ENCODE measurements around the gene CLIC5. TPM values are rescaled to one million over a fixed set of nuclear protein-coding genes. Genes with fewer than 3 reads are reported as not detected.

CLIC5 gene
- total RNA-seq, 2 donors from 2014 or later, result 1.6 to 3.3 TPM

- intact Hi-C loops (cut with DNase I), result no loop called here
- 70 to 80% methylated on average over 4 of the region's 4 CpGs for WGBS, 2 donors
- no peak for TF ChIP-seq CTCF (IDR thresholded peaks at IDR 0.05)
- no peak for TF ChIP-seq POLR2A (IDR thresholded peaks at IDR 0.05)
These were observed 131.3 kb downstream of the CLIC5 start for GRCh38 chr6:45884336-45884735.

GRCh38 chr6:45882671-45883070 lies 133.0 kb downstream of the CLIC5 start:
- Histone ChIP-seq H3K4me1 (no peaks in the 10 kb centered on the region), H3K27ac (no peak overlapping the region), H3K9me3 (no peaks in the 10 kb centered on the region), H3K36me3 (replicated peaks in 1 of 2; ENCODE audit: insufficient read depth in 1 of 2, low read depth in 2 of 2) (no peaks in the 10 kb centered on the region), H3K4me3 (no peak overlapping the region), H3K27me3 (no peaks in the 10 kb centered on the region)
- DNase-seq (no peak), ATAC-seq (no peak)
- WGBS, 2 donors, result 90% methylated on average over 2 of the region's 2 CpGs
- intact Hi-C loops (cut with DNase I), result no loop called here
- TF ChIP-seq POLR2A (IDR thresholded peaks at IDR 0.05) (no peak), CTCF (IDR thresholded peaks at IDR 0.05) (no peak)

More at GRCh38 chr6:45884336-45884735, 131.3 kb downstream of the CLIC5 start:
- Histone ChIP-seq H3K4me1 (no peaks in the 10 kb centered on the region), H3K27ac (no peak overlapping the region), H3K36me3 (replicated peaks in 1 of 2; ENCODE audit: insufficient read depth in 1 of 2, low read depth in 2 of 2) (no peaks in the 10 kb centered on the region), H3K27me3 (no peaks in the 10 kb centered on the region), H3K9me3 (no peaks in the 10 kb centered on the region), H3K4me3 (no peak overlapping the region)
- DNase-seq, result no peak
- ATAC-seq, result no peak

- Histone ChIP-seq H3K27me3 (no peaks in the 10 kb centered on the region), H3K4me1 (no peaks in the 10 kb centered on the region), H3K36me3 (replicated peaks in 1 of 2; ENCODE audit: insufficient read depth in 1 of 2, low read depth in 2 of 2) (no peaks in the 10 kb centered on the region), H3K4me3 (no peak overlapping the region), H3K27ac (no peak overlapping the region), H3K9me3 (no peaks in the 10 kb centered on the region)
- intact Hi-C loops (cut with DNase I), result no loop called here
- no peak for TF ChIP-seq POLR2A (IDR thresholded peaks at IDR 0.05)
- no peak for TF ChIP-seq CTCF (IDR thresholded peaks at IDR 0.05)
- DNase-seq, result no peak
- no peak for ATAC-seq
- 81 to 100% methylated on average over 3 of the region's 3 CpGs for WGBS, 2 donors
These were observed 133.8 kb downstream of the CLIC5 start for GRCh38 chr6:45881705-45882467.

- WGBS, 2 donors, result 42 to 57% methylated on average over 6 of the region's 6 CpGs
- intact Hi-C loops (cut with DNase I), result no loop called here
- TF ChIP-seq CTCF (IDR thresholded peaks at IDR 0.05) (no peak), POLR2A (IDR thresholded peaks at IDR 0.05) (no peak)
These were observed 135.0 kb downstream of the CLIC5 start for GRCh38 chr6:45880676-45881075.

GRCh38 chr6:45880159-45880558 lies 135.5 kb downstream of the CLIC5 start:
- intact Hi-C loops (cut with DNase I), result no loop called here
- peak; percentile 59 for ATAC-seq
- Histone ChIP-seq H3K27me3 (no peaks in the 10 kb centered on the region), H3K27ac (no peak overlapping the region), H3K4me3 (no peak overlapping the region), H3K9me3 (no peaks in the 10 kb centered on the region), H3K36me3 (replicated peaks in 1 of 2; ENCODE audit: insufficient read depth in 1 of 2, low read depth in 2 of 2) (no peaks in the 10 kb centered on the region), H3K4me1 (no peaks in the 10 kb centered on the region)
- 36 to 66% methylated on average over 3 to 5 of the region's 5 CpGs for whole genome bisulfite sequencing, 2 donors
- TF ChIP-seq CTCF (IDR thresholded peaks at IDR 0.05), result no peak
- TF ChIP-seq POLR2A (IDR thresholded peaks at IDR 0.05), result no peak
- peak; percentile 12 to 20 (median 18) for DNase-seq

More at GRCh38 chr6:45880676-45881075, 135.0 kb downstream of the CLIC5 start:
- Histone ChIP-seq H3K4me1 (no peaks in the 10 kb centered on the region), H3K27me3 (no peaks in the 10 kb centered on the region), H3K27ac (no peak overlapping the region), H3K4me3 (no peak overlapping the region), H3K36me3 (replicated peaks in 1 of 2; ENCODE audit: insufficient read depth in 1 of 2, low read depth in 2 of 2) (no peaks in the 10 kb centered on the region), H3K9me3 (no peaks in the 10 kb centered on the region)
- ATAC-seq, result no peak
- DNase-seq, result no peak
